Measurements from ENCODE around the gene ASTE1. TPM values are rescaled to one million over a fixed set of nuclear protein-coding genes. Genes with fewer than 3 reads are reported as not detected.

ASTE1 gene
- total and polyA plus RNA-seq, 7 donors: 1.7 to 3.2 (median 2.4) TPM

DNA sequence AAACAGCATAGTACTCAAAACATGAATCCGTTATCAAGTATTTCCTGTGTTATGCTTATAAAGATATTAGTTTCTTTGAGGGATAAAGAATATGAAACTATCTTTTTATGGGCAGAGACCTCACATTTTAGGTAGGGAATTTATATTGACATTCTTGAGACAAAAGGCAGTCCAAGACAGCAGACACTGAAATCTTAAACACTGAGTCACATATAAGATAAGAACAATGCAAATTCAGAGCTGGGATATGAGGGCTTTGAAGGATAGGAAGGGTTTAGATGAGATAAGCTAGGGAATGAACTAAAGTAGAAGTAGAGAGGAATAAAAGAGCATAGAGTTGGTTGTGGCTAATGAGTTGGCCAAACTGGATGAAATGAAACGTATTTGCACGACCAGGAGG lies 58.4 kb downstream of the ASTE1 start:
- intact Hi-C loops (cut with DNase I): no loop called here
- DNase-seq (no peak), ATAC-seq (no peak)
- Histone ChIP-seq H3K27me3 (ENCODE audit: insufficient read depth in 3 of 3, low read length in 2 of 3) (no peaks in the 10 kb centered on the region), H3K4me1 (no peaks in the 10 kb centered on the region), H3K4me3 (no peak overlapping the region), H3K27ac (no peak overlapping the region), H3K36me3 (ENCODE audit: insufficient read depth in 1 of 2, low read depth in 1 of 2) (peaks cover 0 to 90% of the 10 kb centered on the region in 2 donors), H3K9me3 (no peaks in the 10 kb centered on the region)
- WGBS, 3 donors: 82 to 98% (median 95%) methylated on average over 3 of the region's 3 CpGs
- no peak for TF ChIP-seq CTCF (IDR thresholded peaks at IDR 0.05)

DNA sequence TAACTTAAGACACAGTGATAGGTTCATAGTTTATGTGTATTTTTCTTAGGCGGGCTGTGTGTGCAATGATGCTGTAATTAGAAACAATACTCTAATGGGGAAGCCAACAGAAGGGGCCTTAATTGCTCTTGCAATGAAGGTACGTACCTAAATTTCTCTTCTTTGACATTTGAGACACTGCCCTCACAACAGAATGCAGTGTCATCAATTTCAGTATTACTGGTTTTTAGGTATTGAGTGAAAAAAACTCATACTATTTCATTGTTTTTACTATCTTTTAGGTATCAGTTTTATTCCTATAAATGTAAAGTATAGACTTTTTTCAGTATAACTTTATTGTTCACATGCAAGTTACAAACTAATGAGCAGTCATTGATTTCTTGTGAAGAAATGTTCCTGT lies 59.3 kb downstream of the ASTE1 start:
- H3K9me3 ChIP-seq: no peaks in the 10 kb centered on the region
- ATAC-seq: no peak
- no peaks in the 10 kb centered on the region for H3K27me3 ChIP-seq (ENCODE audit: insufficient read depth in 3 of 3, low read length in 2 of 3)
- H3K4me1 ChIP-seq: no peaks in the 10 kb centered on the region
- no peak overlapping the region for H3K27ac ChIP-seq
- H3K36me3 ChIP-seq (ENCODE audit: insufficient read depth in 1 of 2, low read depth in 1 of 2): peaks cover 0 to 95% of the 10 kb centered on the region in 2 donors
- WGBS, 3 donors: 83 to 96% (median 92%) methylated on average over 2 of the region's 2 CpGs
- no peak overlapping the region for H3K4me3 ChIP-seq
- intact Hi-C loops (cut with DNase I): no loop called here
- no peak for DNase-seq
- no peak for TF ChIP-seq CTCF (IDR thresholded peaks at IDR 0.05)

GRCh38 chr3:130963878-130964277 lies 62.7 kb downstream of the ASTE1 start:
- H3K4me3 ChIP-seq: no peak overlapping the region
- no peak overlapping the region for H3K27ac ChIP-seq
- intact Hi-C loops (cut with DNase I): no loop called here
- WGBS, 3 donors: 91 to 96% (median 96%) methylated on average over 3 of the region's 3 CpGs
- H3K27me3 ChIP-seq (ENCODE audit: insufficient read depth in 3 of 3, low read length in 2 of 3): no peaks in the 10 kb centered on the region
- no peak for TF ChIP-seq CTCF (IDR thresholded peaks at IDR 0.05)
- ATAC-seq (no peak), DNase-seq (no peak)
- H3K36me3 ChIP-seq (ENCODE audit: insufficient read depth in 1 of 2, low read depth in 1 of 2): peaks cover 4 to 96% of the 10 kb centered on the region in 2 donors
- H3K4me1 ChIP-seq: no peaks in the 10 kb centered on the region
- H3K9me3 ChIP-seq: no peaks in the 10 kb centered on the region

Other genes with a start within 250 kb of the ASTE1 start
- gene ATP2C1, start 132.7 kb downstream of the ASTE1 start, total RNA-seq: 10 to 100 TPM; 28.7 to 36.2 (median 31.5) TPM
- gene ATP2C1, start 132.7 kb downstream of the ASTE1 start, polyA plus RNA-seq: 10 to 100 TPM; 20.5 to 46.2 (median 27.8) TPM
- 1 to 10 TPM; 1.6 to 2.9 (median 2.2) TPM for gene NEK11, start 52 bp upstream of the ASTE1 start, total RNA-seq
- gene NEK11, start 52 bp upstream of the ASTE1 start, polyA plus RNA-seq: 1 to 10 TPM; 1.5 to 7.2 (median 2.1) TPM

Data from psoas muscle (tissue), 8 donors.